RWPE2 (cell line): ENCODE data around the gene NSL1.

ENCODE experiments used
- ATAC-seq: fragments of 200-7000 bp; cut with Tn5 transposase; 3 replicates; pipeline ENCODE4 v1.9.1; 2021; ENCODE audit warnings: low read depth
- DNase-seq: peaks from one replicate; pipeline ENCODE4 v3.0.0-alpha.2; 2020; ENCODE audit warnings: low spot score
- H3K27ac ChIP-seq: fragments of 450-650 bp; 2 replicates; pipeline ENCODE4 v1.5.1; 2017; ENCODE audit warnings: mild to moderate bottlenecking; ENCODE audit not compliant: poor library complexity, severe bottlenecking
- H3K27me3 ChIP-seq: fragments of 250-450 bp; sonication (Bioruptor Pico); 2 replicates; pipeline ENCODE4 v1.5.1; 2021; ENCODE audit warnings: mild to moderate bottlenecking, moderate library complexity; ENCODE audit not compliant: insufficient read depth, poor library complexity, severe bottlenecking
- H3K36me3 ChIP-seq: fragments of 250-450 bp; sonication (Bioruptor Pico); 2 replicates; pipeline ENCODE4 v1.5.1; 2020; ENCODE audit warnings: low read depth, mild to moderate bottlenecking, moderate library complexity
- H3K4me1 ChIP-seq: fragments of 250-450 bp; sonication (Bioruptor Pico); 2 replicates; pipeline ENCODE4 v1.5.1; 2021; ENCODE audit warnings: mild to moderate bottlenecking, moderate library complexity; ENCODE audit not compliant: insufficient read depth, poor library complexity, severe bottlenecking
- H3K4me3 ChIP-seq: fragments of 250-450 bp; sonication (Bioruptor Pico); 2 replicates; pipeline ENCODE4 v1.5.1; 2021; ENCODE audit warnings: mild to moderate bottlenecking, moderate library complexity; ENCODE audit not compliant: severe bottlenecking
- H3K9me3 ChIP-seq: fragments of 250-450 bp; sonication (Bioruptor Pico); 2 replicates; pipeline ENCODE4 v1.5.1; 2021; ENCODE audit warnings: mild to moderate bottlenecking, moderate library complexity; ENCODE audit not compliant: severe bottlenecking
- TF ChIP-seq, protein P1 (sequence below): fragments of 450-650 bp; IDR thresholded peaks from one replicate; pipeline ENCODE4 v1.5.1; 2017; ENCODE audit warnings: mild to moderate bottlenecking, moderate library complexity; ENCODE audit not compliant: poor library complexity, severe bottlenecking

NSL1 gene

GRCh38 chr1:212819726-212820125, 28.1 kb upstream of the NSL1 start:
- Histone ChIP-seq H3K27ac (no peak overlapping the region), H3K36me3 (no peaks in the 10 kb centered on the region), H3K4me1 (no peaks in the 10 kb centered on the region), H3K27me3 (no peaks in the 10 kb centered on the region), H3K9me3 (no peaks in the 10 kb centered on the region), H3K4me3 (no peak overlapping the region)
- TF ChIP-seq, protein P1, sequence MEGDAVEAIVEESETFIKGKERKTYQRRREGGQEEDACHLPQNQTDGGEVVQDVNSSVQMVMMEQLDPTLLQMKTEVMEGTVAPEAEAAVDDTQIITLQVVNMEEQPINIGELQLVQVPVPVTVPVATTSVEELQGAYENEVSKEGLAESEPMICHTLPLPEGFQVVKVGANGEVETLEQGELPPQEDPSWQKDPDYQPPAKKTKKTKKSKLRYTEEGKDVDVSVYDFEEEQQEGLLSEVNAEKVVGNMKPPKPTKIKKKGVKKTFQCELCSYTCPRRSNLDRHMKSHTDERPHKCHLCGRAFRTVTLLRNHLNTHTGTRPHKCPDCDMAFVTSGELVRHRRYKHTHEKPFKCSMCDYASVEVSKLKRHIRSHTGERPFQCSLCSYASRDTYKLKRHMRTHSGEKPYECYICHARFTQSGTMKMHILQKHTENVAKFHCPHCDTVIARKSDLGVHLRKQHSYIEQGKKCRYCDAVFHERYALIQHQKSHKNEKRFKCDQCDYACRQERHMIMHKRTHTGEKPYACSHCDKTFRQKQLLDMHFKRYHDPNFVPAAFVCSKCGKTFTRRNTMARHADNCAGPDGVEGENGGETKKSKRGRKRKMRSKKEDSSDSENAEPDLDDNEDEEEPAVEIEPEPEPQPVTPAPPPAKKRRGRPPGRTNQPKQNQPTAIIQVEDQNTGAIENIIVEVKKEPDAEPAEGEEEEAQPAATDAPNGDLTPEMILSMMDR = no peak
- ATAC-seq (no peak), DNase-seq (no peak)

GRCh38 chr1:212816567-212817278, 25.1 kb upstream of the NSL1 start:
- H3K27me3 ChIP-seq = no peaks in the 10 kb centered on the region
- DNase-seq (no peak), ATAC-seq (no peak)
- TF ChIP-seq, protein P1 = no peak
- no peak overlapping the region for H3K27ac ChIP-seq
- H3K9me3 ChIP-seq = no peaks in the 10 kb centered on the region
- H3K4me3 ChIP-seq = no peak overlapping the region
- no peaks in the 10 kb centered on the region for H3K36me3 ChIP-seq
- no peaks in the 10 kb centered on the region for H3K4me1 ChIP-seq

GRCh38 chr1:212814537-212815334, 23.2 kb upstream of the NSL1 start:
- H3K36me3 ChIP-seq = no peaks in the 10 kb centered on the region

GRCh38 chr1:212805767-212806166, 14.2 kb upstream of the NSL1 start:
- H3K4me1 ChIP-seq = no peaks in the 10 kb centered on the region
- H3K27ac ChIP-seq = no peak overlapping the region
- DNase-seq (no peak), ATAC-seq (no peak)
- TF ChIP-seq, protein P1 = no peak
- no peaks in the 10 kb centered on the region for H3K9me3 ChIP-seq
- no peak overlapping the region for H3K4me3 ChIP-seq
- no peaks in the 10 kb centered on the region for H3K27me3 ChIP-seq
- H3K36me3 ChIP-seq = no peaks in the 10 kb centered on the region

More at GRCh38 chr1:212814537-212815334, 23.2 kb upstream of the NSL1 start:
- DNase-seq (no peak), ATAC-seq (no peak)
- Histone ChIP-seq H3K27me3 (no peaks in the 10 kb centered on the region), H3K4me1 (no peaks in the 10 kb centered on the region), H3K27ac (no peak overlapping the region), H3K4me3 (no peak overlapping the region), H3K9me3 (no peaks in the 10 kb centered on the region)
- TF ChIP-seq, protein P1 = no peak
